Dedifferentiated amniotic fluid mesenchymal stem cell (primary cell): ENCODE data around the gene SAMD8.
A peak's percentile ranks its signal among the peaks of the same experiment; 100 is the strongest.

Source experiments
- DNase-seq: peaks from one replicate; pipeline ENCODE4 v3.0.0-alpha.2; 2016; ENCODE audit errors: extremely low spot score

The SAMD8 gene

DNA sequence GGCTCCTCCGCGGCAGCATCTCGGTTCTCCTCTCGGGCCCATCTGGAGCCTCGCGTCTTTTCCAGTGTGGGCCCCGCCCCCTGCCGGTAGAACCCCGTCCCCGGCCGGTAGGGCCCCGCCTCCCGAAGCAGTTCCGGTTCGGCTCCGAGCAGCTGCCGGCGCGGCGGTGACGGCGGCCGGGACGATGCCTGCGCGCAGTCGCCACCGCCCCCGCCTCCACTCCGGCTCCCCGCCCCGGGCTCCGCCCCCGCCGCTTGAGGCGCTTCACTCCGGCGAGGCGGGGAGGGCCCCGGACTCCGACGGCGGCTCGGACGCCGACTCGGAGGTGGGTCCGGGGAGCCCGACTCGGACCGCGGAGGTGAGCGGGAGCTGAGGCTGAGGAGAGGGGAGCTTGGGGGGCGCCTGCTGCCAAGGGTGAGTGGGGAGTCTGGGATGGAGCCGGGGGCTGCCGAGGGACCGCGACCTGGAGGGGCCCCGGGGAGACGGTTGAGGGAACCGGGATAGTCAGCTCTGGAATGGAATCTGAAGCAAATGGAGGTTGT lies at the start of gene SAMD8:
SAMD8 (plus strand) TSS at position 292 of the 542 bp plus-strand sequence. CDS start 38,873 bp downstream, outside the sequence.
- DNase-seq: peak; percentile 98

DNA sequence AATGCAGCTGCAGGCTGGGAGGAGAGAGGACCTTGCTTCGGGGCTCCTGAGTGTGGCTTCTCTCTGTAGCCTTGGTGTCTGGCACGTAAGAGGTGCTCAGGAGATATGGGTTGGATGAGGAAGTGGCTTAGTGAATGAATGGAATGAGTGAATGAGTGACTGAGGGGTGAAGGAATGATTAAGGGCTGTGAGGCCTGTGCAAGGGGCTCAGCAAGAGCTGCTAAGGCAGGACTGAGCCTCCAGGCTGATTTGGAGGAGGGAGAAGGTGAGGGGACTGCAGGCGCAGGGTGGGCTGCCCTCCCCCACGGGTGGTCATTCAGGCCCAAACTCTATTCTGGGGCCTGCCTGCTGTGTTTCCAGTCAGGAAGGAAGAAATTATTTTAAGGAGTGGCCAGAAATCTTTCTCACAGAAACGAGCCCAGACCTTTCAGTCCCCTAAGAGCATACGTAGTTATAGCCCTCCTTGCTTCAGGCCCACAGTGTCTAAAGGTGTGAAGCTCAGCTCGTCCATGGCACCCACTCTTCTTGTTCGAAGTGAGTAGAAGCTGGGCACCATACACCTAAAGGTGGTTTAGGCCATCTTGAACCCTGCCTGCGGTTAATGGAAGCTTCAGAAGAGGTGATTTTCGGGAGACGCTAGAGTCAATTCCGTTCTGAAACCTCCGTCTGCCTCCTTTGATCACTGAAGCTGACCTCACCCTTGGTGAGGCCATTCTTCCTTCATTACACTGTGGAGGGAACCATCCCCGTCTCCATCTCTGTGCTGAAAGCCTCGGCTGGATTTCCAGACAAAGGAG lies 49.5 kb upstream of the SAMD8 start:
- DNase-seq: no peak

DNA sequence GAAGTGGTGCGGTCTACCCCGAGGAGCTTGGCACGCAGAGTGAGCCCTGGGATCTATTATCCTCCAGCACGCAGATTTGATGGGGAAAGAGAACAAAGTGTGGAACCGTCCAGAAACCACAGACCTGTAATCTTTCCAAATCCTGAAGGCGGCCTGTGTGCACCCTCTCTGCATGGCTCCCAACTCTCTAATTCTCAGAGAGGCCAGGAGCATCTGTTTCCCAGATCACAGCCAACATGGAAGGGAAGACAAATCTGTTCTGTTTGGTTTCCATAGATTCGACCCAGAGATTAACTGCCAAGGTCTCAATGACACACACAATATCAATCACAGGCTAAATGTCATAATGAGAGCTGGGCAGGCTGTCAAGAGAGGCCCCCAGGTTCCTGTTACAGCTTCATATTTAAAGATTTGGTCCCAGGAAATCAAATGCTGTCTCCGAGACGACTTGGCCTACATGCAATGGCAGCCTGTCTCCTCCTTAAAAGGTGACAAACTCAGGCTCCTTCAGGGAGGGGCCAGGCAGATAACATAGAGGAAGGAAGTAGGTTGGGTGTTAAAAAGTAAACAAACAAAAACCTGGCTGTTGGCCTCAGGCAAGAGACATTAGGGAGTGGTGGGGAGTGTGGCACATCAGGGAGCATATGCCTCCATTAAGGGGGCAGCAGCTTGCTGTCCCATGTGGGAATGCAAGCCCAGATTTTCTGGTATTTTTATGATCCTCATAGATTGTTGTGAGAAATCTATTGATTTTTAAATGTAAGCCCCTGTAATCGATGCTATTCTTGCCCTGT lies 48.8 kb upstream of the SAMD8 start:
- DNase-seq: no peak

DNA sequence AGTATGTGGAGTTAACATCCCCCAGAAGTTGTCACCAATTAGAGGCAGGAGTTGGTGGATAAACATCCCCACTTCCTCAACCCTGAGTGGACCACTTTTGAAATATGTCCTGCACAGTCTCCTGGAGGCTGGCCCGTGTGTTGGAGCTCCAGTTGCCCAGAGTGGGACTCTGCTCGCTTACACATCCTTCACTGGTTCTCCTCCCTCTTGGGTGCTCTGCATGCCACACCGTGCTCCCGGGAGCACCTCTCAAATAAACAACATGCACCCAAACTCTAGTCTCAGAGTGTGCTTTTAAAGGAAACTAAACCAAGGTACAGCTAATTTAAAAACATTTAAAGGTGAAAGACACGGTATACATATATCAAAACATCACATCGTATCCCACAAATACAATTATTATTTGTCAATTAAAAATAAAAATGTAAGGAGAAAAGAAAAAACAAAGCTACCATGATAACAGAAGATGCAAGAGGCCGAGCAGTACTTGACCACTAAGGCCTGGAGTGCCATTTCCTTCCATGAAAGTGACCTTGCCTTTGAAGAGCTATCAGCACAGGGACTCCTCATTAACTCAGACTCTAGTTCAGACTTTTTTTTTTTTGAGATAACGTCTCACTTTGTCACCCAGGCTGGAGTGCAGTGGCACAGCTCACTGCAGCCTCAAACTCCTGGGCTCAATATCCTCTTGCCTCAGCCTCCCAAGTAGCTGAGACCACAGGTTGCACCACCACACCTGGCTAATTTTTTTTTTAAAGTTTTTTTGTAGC lies 47.8 kb upstream of the SAMD8 start:
- DNase-seq: no peak

DNA sequence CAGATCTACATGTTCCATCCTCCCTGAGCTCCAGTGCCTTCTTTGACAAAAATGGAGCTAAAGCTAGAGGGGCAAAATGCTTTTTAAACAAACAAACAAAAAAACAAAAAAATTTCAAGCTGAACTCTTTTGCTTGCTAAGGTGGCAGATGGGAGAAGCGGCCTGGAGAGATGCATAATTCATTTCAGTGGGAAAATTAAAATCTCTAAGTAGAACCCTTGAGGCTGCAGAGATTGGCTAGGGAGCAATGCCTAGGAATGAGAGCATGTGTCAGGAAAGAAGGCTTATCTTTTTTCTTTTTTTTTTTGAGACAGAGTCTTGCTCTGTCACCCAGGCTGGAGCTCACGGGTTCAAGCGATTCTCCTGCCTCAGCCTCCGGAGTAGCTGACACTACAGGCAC lies 46.4 kb upstream of the SAMD8 start:
- no peak for DNase-seq

DNA sequence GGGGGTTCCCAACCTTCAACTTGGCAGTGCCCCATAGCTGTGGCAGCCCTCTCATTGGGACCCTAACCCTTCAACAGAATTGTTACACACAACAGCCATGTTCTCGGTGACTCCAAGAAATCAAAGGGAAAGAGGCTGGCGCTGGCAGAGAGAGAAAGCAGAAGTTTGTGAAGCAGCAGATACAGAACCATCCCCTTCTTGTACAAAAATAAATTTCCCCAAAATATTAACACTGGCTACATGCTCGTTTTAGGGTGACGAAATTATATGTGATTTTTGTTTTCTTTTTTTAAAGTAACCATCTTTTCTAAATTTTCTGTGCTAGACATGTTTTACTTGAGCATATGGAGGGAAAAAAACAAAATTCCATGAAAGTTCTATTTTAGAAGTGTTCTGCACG lies 45.2 kb upstream of the SAMD8 start:
- DNase-seq: no peak

DNA sequence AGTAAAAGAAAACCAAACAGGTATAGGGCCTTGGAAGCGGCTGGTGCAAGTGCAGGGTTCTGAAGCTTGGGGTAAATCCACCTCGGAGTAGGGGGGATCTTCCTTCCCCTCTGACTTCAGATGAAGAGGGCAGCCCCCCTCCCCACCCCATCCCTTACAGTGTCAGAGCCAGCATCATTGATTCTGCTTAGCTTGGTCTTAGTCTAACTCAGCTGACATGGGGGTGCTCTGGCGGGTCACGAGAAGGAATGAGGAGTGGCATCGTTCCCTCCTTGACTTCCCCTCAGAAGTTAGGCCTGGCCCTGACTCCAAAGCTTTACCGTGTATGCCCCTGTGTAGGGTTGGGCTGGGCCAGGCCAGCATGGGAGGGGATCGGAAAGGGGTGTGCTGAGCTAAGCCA lies 44.2 kb upstream of the SAMD8 start:
- DNase-seq: no peak

DNA sequence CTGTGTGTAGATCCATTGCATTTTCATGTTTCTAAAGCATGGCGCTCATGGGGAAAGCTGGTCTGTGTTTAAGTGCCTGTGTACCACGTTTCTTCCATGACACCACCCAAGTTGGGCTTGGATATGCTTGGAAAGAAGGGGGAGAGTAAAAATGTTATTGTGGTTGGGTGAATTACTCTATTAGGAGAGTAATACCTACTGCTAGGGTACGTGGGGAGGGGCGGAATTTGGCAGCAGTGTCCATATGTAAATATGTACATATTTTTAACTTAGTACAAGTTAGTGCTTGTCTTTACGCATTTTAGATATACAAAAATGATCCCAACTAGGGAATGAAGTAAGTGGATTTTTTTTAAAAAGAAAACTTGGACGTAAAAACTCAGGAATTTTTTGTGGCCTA lies 42.9 kb upstream of the SAMD8 start:
- no peak for DNase-seq

DNA sequence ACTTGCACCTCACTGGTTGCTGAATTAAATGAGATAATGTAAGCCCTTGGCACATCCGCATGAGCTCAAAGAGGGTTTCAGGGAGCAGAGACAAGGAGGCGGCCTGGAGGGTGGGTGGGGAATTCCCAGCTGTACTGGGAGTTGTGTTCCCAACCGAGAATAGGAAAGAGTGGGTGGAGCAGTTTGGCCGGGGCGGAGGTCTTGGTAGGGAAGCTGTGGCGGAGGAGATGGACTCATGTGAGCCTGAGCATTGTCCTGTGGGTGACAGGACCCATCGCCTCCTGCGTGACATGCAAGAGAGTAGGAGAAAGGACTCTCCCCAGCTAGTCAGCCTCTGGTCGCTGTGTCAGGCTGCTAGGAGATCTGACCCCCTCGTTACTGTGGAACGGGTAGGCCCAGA lies 41.0 kb upstream of the SAMD8 start:
- DNase-seq: no peak

DNA sequence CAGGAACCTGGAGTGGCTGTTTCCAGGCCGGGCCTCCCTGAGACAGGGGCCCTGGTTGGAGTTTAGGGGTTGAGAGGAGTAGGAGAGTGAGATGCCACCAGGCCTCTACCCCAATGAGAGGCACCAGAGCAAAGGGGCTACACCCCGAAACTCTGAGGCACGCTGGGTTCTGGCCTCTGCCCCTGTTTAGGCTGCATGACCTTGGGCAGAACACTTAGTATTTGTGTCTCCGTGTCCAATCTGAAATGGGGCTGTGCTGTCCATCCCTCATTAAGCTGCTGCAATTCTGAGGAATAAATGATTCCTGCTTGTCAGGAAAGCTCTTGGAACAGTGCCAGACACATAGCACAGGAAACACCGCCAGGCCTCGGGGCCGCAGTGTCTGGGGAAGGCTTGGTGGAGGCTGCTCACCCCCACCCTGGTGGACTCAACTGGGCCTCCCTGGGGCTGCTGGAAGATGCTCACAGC lies 40.5 kb upstream of the SAMD8 start:
- no peak for DNase-seq

DNA sequence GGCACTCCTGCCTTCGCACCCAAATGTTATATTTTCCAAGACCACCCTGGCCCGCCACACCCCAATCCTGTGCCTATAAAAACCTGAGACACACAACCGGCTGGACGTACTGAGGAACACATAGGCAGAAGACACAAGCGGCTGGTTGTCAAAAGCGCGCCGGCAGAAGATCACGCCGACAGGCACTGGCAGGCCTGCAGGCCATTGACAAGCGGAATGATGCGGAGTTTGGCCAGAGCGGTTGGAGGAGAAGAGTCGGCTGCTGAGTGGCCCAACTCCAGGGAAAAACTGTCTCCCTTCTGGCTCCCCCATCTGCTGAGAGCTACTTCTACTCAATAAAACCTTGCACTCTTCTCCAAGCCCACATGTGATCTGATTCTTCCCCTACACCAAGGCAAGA lies 39.7 kb upstream of the SAMD8 start:
- no peak for DNase-seq

DNA sequence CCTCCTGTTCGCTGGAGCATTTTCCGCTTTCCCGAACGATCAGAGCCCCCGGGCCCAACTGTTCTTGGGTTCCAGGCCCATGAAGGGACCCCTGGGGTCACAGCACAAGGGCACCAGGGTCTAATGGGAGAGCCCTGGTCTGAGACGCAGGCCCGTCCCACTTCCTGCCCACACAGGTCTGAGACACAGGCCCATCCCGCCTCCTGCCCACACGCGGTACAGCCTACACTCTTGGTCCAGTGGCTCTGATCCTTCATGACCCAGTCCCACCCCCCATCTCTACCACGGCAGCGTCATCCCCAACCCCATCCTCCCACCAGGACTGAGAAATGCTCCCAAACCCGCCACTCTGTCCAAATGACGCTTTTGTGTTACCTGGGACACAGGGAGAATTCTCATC lies 38.7 kb upstream of the SAMD8 start:
- no peak for DNase-seq

DNA sequence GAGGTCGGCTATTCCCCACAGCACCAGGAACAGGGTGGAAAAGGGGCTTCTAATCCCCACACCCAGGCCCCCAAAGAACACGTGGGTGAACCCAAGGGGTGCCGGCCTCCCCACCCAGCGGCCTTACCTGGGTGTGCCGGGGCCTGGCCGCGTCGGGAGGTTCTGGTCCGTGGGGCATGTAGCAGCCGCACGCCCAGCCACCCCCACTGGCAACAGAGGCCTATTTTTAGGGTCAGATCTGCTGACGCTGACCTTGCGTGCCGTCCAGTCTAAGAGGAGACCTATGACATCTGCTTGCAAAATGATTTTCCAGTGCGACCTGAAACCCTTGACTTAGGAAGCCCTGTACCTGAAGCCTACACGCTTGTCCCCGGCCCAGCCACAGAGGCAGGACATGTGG lies 38.0 kb upstream of the SAMD8 start:
- no peak for DNase-seq

DNA sequence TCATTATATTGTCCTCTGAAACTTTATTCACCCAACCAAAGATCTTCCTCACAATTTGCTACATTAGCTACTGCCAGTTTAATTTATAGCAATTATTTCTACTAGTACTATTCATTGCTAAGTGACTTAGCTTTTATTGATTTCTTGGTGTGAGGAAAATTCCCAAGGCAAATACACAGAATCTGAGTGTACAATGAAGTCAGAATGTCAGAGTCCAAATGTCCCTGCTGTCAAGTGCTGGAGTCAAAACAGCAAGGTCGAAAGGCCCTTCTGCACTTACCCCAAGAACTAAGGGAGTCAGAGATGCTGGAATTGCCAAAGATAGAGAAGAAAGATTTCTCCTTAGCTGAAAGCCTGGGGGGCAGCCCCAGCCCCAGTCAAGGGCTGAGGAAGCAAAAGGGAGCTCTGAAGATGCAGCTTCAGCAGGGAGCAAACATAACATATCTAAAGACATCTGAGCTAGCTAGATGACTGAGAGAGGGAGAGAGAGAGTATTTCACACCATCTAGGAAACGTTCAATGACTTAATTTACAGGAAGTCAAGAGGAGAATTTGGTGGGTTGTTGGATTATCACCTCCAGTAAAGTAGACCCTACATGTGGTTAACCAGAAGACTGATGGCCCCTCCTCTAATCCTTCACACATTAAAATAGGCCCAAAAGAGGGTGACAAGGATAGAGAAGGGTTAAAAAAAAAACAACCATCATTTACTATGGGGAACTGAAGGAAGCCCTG lies 36.6 kb upstream of the SAMD8 start:
- DNase-seq: no peak

DNA sequence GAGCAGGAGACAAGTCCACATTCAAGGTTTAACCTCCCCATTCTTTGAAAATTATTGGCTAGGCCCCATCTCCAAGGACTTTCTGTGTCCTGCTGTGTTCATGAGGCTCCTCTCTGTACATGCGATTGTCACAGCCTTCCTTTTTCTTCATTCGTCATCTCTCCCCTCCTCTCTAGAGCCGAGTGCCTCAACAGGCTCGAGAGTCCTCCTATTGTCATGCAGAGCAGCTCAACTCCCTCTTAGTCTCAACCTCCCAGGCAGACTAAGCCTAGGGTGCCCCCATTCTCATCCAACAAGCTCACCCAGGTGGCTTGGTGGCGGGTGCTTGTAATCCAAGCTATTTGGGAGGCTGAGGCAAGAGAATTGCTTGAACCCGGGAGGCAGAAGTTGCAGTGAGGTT lies 35.1 kb upstream of the SAMD8 start:
- DNase-seq: no peak

DNA sequence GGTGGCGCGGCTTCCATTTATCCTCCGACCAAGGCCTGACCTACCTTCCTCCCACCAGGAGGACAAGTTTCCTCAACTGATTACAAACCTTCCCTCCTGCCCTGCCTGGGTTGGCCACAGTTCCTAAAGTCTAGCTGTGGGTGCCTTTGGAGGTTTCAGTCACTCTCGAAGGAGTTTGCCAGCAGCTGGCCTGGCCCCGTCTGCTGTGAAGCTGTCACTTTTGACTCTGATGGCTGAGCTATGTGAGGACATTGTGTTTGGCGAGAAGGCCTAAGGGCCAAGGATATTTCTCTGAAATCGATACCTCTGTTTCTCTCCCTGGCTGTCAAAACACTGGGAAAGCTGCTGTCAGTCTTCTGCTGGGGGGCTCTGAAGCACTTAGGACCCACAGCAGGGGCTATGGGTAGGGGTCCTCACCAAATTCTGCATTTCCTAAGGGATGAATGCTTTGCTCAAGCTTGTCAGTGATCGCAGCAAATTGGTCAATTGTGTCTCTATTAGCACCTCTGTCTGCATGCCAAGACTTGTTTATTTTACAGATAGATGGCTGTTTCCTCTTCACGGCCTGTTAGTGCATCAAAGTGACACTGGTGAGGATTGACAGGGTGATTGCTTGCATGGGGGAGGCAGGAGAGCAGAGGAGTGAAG lies 31.9 kb upstream of the SAMD8 start:
- no peak for DNase-seq

DNA sequence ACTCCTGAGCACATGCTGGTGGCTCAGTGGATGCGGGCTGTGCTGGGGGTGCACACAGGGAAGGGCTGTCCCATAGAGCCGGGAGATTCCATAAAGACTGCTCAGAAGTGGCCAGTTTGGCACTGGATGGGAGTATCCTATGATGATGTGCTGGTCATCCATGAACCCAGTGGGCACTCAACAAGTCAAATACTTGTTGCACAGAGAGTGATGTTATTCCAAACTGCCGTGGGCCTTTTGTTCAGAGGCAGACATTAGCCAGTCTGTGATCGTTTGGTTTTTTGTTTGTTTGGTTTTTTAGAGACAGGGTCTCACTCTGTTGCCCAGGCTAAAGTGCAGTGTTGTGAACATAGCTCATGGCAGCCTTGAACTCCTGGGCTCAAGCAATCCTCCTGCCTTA lies 30.9 kb upstream of the SAMD8 start:
- no peak for DNase-seq

DNA sequence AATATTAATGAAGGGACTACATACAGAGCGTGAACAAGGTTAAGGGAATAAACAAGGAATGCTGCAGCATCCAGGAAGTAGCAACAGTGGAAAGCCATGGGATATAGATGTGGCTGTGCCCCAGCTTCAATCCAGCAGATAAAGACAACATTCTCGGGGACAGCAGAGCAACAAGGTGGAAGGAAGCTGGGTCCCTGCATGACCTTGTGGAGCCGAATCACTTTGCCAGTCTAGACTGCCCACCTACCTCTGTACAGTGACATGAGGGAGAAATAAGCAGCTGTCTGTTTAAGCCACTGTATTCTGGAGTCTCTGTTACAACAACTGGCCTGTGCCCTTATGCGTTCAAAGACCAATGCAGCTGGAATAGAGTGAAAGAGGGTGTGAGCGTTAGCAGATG lies 30.1 kb upstream of the SAMD8 start:
- DNase-seq: no peak

DNA sequence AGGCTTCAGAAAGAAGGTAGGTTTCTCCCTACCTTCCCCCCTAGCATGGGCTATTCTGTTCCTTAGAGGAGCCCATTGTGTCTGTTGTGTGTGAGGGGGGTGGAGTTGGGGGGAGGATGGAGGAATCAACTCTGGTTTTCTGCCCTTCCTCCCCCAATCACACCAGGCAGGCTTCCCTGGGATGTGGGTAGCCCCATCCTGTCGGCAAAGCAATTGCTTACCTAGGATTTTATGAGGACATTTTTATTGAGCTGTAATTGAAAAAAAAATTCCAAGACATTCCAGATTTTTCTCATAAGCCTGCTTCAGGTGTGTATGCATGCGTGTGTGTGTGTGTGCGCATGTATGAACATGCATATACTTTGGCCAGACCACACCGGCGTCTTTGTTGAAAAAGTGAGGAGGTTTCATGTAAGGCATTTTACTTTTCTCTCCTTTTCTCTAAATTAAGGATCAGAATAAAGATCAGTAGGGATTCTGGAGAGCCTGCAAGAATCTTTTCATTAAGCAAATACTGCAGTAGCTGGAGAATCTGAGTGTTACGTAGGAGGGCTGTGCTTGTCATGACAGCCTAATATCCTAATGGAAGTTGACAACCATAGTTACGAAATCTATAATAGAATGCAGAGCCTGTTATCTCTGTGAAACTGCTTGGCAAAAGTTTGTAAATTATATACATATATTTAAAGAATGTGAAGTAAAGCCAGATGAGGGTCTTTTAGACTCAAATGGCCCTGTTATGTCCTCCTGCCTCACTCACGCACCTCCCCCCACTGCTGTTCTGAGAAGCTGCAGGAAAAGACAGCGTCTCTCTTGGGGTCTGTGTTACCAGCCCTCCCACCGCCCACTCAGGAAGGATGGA lies 27.3 kb upstream of the SAMD8 start:
- no peak for DNase-seq

DNA sequence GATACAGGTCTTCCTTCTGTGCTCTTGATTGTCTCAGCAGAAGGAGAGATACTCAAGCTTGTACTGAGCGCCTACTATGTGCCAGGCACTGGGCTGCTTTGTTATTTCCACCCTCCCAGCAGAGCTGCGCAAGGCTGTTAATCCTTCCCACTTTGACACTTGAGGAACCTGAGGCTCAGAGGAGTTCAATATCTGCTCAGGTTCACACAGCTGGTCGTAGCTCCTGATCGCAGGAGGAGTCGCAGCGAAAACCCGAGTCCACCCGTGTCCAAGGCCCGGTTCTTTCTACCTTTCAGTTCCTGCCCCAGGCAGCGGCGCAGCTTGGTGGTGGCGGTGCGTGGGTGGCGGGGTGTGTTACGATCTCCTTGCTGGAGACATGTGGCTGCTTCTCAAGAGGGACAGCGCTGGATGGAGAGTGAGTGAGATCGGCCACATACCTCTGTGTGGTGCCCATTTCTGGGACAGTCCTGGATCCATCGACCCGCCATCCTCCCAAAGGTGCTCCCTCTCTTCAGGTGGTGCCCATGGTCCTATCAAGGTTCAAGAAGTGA lies 26.5 kb upstream of the SAMD8 start:
- no peak for DNase-seq
